Stimulated activated effector memory CD8-positive, alpha-beta T cell treated with anti-CD3 and anti-CD28 coated beads, Interleukin-12 subunit alpha, Interleukin-12 subunit beta, amount 100 ng/mL, for 72 hours (primary cell): Measurements from ENCODE around the gene NFE2L3.
A peak's percentile ranks its signal among the peaks of the same experiment; 100 is the strongest.
"Not testable (repeated sequence)": the region's sequence is repeated elsewhere in the genome, so short reads cannot be mapped to it uniquely, and the experiment has no call there.

Experiments
- ATAC-seq: fragments of 150-1000 bp; cut with Tn5 transposase; 2 replicates; pipeline ENCODE4 v1.10.0; 2021
- DNase-seq, 2 donors: peaks; one replicate each; pipeline ENCODE4 v3.0.0; 2021 to 2022; ENCODE audit warnings: low spot score in 2 of 2
- H3K27ac Mint-ChIP-seq: one replicate; pipeline ENCODE4 v1.8.0; 2022; ENCODE audit warnings: mild to moderate bottlenecking, mixed read lengths
- H3K36me3 Mint-ChIP-seq: one replicate; pipeline ENCODE4 v1.8.0; 2022; ENCODE audit warnings: mild to moderate bottlenecking, mixed read lengths
- H3K4me1 Mint-ChIP-seq: one replicate; pipeline ENCODE4 v1.8.0; 2022; ENCODE audit warnings: mixed read lengths
- H3K4me3 Mint-ChIP-seq: one replicate; pipeline ENCODE4 v1.8.0; 2022; ENCODE audit warnings: mild to moderate bottlenecking, mixed read lengths
- H3K9me3 Mint-ChIP-seq: one replicate; pipeline ENCODE4 v1.8.0; 2022; ENCODE audit warnings: mixed read lengths

NFE2L3 gene

DNA sequence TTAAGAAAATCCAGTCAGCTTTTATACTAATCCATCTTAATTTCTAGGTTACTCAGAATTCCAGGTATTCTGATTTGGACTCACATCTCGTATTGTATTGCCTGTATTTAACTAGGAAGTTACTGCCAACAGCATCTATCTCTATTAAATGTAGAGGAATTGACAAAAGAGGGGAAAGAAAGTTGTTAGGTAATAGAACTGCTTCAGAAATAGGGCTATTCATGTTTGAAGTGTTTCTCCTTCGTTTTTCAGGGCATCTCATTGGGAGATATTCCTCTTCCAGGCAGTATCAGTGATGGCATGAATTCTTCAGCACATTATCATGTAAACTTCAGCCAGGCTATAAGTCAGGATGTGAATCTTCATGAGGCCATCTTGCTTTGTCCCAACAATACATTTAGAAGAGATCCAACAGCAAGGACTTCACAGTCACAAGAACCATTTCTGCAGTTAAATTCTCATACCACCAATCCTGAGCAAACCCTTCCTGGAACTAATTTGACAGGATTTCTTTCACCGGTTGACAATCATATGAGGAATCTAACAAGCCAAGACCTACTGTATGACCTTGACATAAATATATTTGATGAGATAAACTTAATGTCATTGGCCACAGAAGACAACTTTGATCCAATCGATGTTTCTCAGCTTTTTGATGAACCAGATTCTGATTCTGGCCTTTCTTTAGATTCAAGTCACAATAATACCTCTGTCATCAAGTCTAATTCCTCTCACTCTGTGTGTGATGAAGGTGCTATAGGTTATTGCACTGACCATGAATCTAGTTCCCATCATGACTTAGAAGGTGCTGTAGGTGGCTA, 32.5 kb downstream of the NFE2L3 start:
- peaks cover 75% of the 10 kb centered on the region for H3K4me1 Mint-ChIP-seq
- not testable (repeated sequence) for H3K4me3 Mint-ChIP-seq, H3K9me3 Mint-ChIP-seq
- DNase-seq (peak in 1 of 2 donors; percentile 42), ATAC-seq (peak; percentile 4)
- peaks cover 99% of the 10 kb centered on the region for H3K36me3 Mint-ChIP-seq
- peak overlapping the region; percentile 63 for H3K27ac Mint-ChIP-seq

DNA sequence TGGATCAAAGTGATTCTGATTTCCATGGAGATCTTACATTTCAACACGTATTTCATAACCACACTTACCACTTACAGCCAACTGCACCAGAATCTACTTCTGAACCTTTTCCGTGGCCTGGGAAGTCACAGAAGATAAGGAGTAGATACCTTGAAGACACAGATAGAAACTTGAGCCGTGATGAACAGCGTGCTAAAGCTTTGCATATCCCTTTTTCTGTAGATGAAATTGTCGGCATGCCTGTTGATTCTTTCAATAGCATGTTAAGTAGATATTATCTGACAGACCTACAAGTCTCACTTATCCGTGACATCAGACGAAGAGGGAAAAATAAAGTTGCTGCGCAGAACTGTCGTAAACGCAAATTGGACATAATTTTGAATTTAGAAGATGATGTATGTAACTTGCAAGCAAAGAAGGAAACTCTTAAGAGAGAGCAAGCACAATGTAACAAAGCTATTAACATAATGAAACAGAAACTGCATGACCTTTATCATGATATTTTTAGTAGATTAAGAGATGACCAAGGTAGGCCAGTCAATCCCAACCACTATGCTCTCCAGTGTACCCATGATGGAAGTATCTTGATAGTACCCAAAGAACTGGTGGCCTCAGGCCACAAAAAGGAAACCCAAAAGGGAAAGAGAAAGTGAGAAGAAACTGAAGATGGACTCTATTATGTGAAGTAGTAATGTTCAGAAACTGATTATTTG, 33.3 kb downstream of the NFE2L3 start:
- Mint-ChIP-seq H3K27ac (peak overlapping the region; percentile 63), H3K4me1 (peaks cover 70% of the 10 kb centered on the region), H3K36me3 (peaks cover 99% of the 10 kb centered on the region), H3K4me3 (no peak overlapping the region), H3K9me3 (no peaks in the 10 kb centered on the region)
- DNase-seq (peak in 1 of 2 donors; percentile 50), ATAC-seq (peak; percentile 35)

DNA sequence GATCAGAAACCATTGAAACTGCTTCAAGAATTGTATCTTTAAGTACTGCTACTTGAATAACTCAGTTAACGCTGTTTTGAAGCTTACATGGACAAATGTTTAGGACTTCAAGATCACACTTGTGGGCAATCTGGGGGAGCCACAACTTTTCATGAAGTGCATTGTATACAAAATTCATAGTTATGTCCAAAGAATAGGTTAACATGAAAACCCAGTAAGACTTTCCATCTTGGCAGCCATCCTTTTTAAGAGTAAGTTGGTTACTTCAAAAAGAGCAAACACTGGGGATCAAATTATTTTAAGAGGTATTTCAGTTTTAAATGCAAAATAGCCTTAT, 33.8 kb downstream of the NFE2L3 start:
- DNase-seq (no peak), ATAC-seq (no peak)
- H3K4me1 Mint-ChIP-seq = peaks cover 70% of the 10 kb centered on the region
- peaks cover 99% of the 10 kb centered on the region for H3K36me3 Mint-ChIP-seq
- H3K27ac Mint-ChIP-seq = peak overlapping the region; percentile 63
- no peaks in the 10 kb centered on the region for H3K9me3 Mint-ChIP-seq
- H3K4me3 Mint-ChIP-seq = no peak overlapping the region

DNA sequence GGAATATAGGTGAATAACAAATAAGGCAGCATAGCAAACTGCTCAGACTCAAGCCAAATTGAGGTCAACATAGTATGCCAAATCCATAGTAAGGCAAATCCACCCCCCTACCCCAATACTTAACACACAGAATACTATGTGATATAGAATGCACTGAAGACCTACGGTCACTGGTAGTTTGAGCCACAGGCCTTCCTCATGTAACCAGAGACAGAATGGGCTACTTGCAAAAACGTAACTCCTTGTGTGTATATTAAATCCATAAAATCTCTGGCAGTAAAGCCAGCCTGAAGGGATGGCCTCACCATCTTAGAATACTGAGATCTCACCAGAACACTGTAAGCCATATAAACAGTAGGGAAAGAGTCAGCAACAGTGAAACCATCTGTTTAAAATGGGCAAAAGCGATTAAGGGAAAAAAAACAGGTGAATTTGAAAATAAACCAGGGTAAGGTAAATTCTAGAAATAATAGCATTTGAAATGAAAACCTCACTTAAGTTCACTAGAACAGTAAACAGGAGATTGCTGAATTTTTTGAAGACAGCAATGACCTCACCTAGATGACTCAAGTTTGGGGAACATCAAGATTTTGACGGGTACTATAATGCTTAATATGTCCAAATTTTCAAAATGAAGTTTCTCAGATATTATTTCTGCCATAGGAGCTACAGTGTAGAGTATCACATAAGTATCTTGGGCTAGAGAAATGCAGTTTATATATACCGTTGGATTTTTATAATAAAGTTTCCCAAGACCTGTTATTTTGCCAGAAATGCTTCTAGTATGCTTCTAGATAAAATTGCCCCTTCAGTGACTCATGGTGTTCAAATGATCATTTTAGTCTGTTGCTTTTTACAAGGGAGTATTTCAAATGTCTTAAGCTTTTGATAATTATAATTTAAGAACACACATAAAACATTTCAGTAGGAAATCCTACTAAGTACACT, 34.6 kb downstream of the NFE2L3 start:
- Mint-ChIP-seq H3K27ac (peak overlapping the region; percentile 100), H3K9me3 (no peaks in the 10 kb centered on the region), H3K4me1 (peaks cover 68% of the 10 kb centered on the region), H3K36me3 (peaks cover 99% of the 10 kb centered on the region), H3K4me3 (no peak overlapping the region)
- DNase-seq (no peak), ATAC-seq (peak; percentile 36)

DNA sequence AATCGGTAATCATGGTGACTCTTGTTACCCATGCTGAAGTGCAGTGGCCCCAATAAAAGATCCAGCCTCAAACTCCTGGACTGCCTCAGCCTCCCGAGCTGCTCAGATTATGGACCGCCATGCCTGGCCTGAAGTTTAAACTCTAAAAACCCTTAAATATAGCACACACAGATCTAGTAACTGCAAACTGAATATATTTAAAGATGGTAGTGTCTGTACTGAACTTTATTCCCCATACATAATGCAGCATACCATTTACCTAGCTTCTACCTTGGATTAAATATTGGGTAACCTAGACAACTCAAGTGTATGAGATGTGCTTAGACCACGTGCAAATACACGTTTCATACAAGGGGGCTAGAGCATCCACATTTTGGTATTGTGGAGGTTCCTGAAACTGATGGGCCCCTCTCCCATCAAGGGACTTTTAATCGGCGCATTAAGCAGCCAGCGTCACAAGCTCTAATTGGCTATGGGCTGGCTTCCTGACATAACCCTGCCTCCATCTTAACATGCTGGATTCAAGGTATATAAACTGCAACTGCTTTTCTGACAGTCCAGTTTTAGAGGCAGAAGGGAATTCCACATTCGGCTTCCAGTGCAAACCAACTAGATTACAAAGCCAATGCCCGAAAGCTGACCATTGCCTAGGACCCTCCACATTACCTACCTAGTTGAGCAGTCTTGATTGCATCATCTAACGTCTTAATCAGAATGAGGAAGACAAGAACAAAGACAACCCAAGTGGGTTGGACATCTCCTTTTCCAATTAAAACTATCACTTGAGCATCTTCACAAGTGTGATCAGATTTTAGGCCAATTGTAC, 35.6 kb downstream of the NFE2L3 start:
- ATAC-seq = peak; percentile 41
- H3K4me3 Mint-ChIP-seq = no peak overlapping the region
- H3K27ac Mint-ChIP-seq = peak overlapping the region; percentile 100
- H3K4me1 Mint-ChIP-seq = peaks cover 73% of the 10 kb centered on the region
- no peak for DNase-seq
- H3K36me3 Mint-ChIP-seq = peaks cover 100% of the 10 kb centered on the region
- H3K9me3 Mint-ChIP-seq = no peaks in the 10 kb centered on the region

DNA sequence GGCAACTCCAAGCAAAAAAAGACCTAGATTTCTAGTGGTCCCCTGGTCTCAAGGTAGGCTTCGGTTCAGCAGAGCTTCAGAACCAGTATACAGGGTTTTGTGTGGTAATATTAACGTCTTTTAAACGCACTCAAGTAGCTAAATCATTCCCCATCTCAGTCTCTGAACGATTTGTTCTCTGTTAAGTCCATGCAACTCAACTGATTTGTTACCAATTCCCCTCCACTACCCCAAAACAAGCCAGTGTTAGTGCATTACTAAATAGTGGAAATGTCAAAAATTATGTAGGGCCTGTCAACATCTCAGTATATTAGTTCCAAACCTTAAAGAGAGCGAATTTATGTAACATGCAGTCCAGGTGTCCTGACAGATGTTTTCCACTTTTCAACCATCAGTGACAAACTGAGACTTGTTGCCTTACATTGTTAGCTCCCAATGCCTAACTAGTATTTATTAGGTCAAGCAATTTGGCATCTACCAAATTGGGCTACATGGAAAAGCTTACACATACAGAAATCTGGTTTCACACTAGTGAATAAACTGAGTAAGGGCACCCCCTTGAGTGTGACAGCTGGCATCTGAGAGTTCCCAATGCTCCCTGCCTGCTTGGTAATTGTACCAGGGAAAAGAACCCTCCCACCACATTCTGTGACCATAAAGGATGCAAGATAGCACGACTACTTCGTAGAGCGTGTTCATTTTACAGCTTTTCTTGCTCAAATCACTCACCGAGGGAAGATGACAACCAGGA, 36.4 kb downstream of the NFE2L3 start:
- Mint-ChIP-seq H3K27ac (peak overlapping the region; percentile 100), H3K4me1 (peaks cover 81% of the 10 kb centered on the region), H3K9me3 (no peaks in the 10 kb centered on the region), H3K36me3 (peaks cover 100% of the 10 kb centered on the region), H3K4me3 (no peak overlapping the region)
- ATAC-seq = peak; percentile 19
- peak in 1 of 2 donors; percentile 51 for DNase-seq

DNA sequence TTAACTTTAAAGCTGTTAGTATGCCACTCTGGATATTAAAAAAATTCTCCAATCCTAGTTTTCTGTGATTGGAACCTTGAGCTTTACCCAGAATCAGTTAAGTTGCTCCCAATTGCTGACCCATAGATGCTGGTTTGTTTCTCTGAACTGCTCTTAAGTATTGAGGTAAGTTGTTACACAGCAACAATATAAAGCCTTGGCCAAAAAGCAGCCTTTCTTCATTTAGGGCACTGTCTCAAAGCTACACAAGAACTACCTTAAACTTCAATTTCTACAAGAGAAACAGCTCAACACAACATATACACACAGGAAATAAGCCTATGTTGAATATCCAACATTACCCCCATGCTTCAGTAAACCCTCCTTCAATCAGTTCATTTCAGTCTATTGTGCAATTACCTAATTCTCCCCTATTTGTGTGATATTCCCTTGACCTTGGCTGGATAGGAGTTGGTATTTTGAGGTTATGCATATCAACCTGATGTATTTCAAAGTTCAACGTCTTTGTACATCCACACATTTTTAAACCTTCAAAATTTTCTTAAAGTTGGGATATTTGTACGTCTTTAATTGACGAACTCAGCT, 37.1 kb downstream of the NFE2L3 start:
- Mint-ChIP-seq H3K27ac (peak overlapping the region; percentile 100), H3K9me3 (no peaks in the 10 kb centered on the region), H3K36me3 (peaks cover 100% of the 10 kb centered on the region), H3K4me1 (peaks cover 83% of the 10 kb centered on the region), H3K4me3 (no peak overlapping the region)
- ATAC-seq = no peak
- DNase-seq = no peak

DNA sequence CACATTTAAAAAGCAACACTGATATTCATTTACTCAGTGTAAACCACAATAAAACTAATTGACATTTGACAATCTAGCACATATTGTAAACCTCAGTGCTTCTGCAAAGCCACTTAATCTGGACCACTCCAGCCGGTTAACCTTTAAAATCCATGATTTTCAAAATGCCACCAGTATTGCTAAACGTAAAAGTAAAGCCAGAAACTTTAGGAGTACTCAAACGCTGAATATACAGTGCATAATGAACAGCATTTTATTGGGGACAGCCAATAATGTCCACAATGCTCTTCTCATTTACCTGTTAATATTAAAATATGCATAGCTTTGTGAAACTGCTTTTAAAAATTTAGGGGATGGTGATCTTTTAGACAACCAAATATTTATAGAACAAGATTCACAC, 37.7 kb downstream of the NFE2L3 start:
- no peak overlapping the region for H3K4me3 Mint-ChIP-seq
- H3K27ac Mint-ChIP-seq = peak overlapping the region; percentile 100
- peaks cover 100% of the 10 kb centered on the region for H3K36me3 Mint-ChIP-seq
- H3K9me3 Mint-ChIP-seq = no peaks in the 10 kb centered on the region
- peaks cover 83% of the 10 kb centered on the region for H3K4me1 Mint-ChIP-seq
- ATAC-seq (no peak), DNase-seq (no peak)

DNA sequence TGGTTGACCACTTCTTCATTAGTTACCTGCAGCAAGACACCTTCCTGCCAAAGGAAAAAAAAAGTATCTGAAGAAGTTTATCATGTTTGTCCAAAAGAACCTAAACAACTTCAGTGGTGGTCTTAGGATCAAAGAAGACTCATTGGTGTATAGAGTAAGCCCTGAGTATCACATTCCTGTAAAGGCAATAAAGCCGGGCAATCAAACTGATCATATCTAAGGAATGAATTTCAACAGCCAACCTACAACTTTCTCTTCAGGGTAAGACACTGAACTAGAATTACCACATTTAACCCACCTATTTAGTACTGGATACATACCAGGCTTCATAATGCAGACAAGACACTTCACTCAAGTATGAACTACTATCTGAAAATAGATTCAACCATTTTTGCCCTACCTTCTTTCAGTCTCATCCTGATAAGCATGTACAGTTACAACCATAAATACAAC, 38.4 kb downstream of the NFE2L3 start:
- no peaks in the 10 kb centered on the region for H3K9me3 Mint-ChIP-seq
- no peak overlapping the region for H3K4me3 Mint-ChIP-seq
- no peak for DNase-seq
- no peak for ATAC-seq
- peaks cover 100% of the 10 kb centered on the region for H3K36me3 Mint-ChIP-seq
- peaks cover 81% of the 10 kb centered on the region for H3K4me1 Mint-ChIP-seq
- H3K27ac Mint-ChIP-seq = peak overlapping the region; percentile 100

DNA sequence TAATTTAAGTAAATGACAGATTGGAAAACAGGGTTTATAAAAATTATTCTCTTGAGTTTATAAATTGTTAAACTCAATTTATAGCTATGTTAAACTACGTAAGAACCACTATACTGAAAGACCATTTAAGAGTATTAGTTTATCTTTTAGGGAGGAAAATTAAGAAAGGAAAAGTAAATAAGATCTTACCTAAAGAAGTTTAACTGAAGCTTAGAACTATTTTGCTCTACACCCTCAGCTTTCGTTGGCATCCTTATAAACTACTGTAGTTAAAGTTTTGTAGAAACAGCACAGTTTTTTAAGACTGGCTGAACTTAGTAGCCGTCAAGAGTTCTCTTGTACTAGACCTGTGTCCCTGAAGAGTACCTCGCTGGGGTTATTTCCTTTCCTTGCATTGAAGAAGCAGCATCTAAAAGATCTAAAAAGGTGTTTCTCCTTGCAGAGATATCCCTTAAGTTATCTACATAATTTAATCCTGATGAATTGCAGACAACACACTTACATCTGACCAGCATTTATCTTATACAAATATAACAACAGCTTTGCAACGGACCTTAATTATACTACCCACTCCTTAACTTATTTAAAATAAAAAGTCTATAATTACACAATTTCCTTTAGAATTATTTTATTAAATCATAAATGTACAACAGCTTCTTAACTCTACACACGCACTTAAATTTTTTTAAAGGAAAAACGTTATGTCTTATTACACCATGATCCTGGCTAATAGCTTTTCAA, 39.4 kb downstream of the NFE2L3 start:
- Mint-ChIP-seq H3K36me3 (peaks cover 100% of the 10 kb centered on the region), H3K4me1 (peaks cover 84% of the 10 kb centered on the region), H3K27ac (peak overlapping the region; percentile 100), H3K9me3 (no peaks in the 10 kb centered on the region), H3K4me3 (peak overlapping the region; percentile 99)
- DNase-seq = no peak
- ATAC-seq = no peak

DNA sequence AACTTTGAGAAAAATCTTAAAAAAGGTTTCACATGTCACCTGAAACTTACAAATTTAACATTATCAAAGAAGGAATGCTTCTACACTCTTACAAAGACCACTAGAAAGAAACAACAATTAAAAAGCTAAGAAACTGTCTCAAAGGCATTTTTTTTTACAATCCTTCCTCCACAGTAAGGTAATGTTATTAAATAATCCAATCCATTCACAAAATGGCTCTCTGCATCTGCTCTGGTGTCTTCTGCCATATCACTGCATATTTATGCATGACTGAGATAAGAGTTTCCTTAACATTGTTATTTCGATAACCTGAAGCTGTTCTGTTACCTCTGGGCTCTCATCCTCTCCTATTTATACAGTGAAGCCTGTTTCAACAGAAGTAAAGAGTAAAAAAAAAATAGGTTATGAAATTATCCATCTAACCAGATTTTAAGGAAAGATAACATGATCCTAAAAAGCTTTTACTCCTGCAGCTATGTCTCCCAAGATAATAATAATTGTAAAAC, 40.0 kb downstream of the NFE2L3 start:
- Mint-ChIP-seq H3K9me3 (no peaks in the 10 kb centered on the region), H3K36me3 (peaks cover 100% of the 10 kb centered on the region), H3K27ac (peak overlapping the region; percentile 100), H3K4me3 (peak overlapping the region; percentile 99), H3K4me1 (peaks cover 85% of the 10 kb centered on the region)
- DNase-seq (no peak), ATAC-seq (no peak)

DNA sequence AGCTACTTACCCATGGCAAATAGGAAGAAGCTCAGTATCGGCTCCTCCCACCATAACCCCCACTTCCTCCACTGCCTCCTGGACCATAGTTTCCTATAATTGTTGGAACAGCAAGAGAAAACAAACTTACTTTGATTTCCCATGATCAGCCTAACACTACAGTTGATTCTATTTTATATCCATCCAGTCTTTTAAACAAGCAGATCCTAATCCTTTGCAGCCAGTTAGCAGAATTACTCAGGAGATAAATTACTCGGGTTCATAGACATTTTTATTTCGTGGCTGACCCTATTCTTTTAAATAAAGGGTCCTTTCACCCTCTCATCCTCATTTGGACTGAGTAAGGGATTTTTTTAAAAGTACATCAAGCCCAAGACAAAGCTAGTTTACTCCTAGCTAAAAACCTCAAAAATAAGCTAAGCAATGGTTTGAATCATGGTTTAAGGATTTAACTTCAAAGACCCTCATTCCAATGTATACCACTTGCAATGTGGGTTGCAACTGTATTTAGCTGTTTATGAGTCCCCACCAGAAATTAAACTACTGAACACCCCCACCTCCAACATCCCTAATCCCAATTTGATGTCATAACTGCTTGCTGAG, 40.6 kb downstream of the NFE2L3 start:
- ATAC-seq = no peak
- no peaks in the 10 kb centered on the region for H3K9me3 Mint-ChIP-seq
- DNase-seq = peak in 1 of 2 donors; percentile 38
- peaks cover 100% of the 10 kb centered on the region for H3K36me3 Mint-ChIP-seq
- H3K4me3 Mint-ChIP-seq = peak overlapping the region; percentile 99
- H3K27ac Mint-ChIP-seq = peak overlapping the region; percentile 100
- H3K4me1 Mint-ChIP-seq = peaks cover 84% of the 10 kb centered on the region
